Measurements from ENCODE around the gene PPP1R11.
A peak's percentile ranks its signal among the peaks of the same experiment; 100 is the strongest.

The PPP1R11 gene

DNA sequence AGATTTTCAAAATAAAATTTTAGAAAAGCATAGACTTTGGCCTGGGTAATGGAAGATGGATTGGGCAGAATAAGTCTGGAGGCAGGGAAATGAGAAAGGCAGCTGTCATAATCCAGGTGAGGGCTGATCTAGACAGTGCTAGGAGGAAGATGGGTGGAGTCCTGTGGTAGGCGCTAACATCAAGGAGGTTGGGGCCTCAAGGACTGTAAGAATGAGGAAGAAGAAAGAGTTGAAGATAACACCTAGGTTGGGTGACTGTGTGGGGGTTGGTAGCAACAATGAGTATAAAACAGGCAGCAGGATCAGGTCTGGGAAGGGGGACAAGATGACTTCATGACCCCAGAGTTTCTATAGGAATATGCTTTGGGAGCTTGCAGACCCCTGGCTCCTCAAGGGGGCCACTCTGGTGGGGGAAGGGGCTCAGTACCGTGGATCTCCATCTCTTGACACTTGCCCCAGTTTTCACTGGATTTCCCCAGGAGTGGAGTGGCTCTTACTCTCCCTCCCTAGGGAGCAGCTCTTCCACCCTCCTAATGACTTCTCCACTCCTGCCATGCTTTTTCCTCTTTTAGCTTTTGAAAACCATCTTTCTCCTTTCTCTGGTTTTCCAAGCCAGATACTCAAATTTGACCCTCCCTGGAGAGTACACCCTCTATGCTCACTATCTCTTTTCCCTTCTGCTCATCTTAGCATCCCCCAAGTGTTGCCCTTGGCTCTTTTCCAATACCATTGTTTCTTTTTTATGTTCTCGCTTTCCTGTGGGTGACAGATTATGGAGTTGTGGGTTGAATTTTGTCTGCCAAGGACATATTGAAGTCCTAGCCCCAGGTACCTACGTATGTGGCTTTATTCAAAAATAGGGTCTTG, 31.1 kb downstream of the PPP1R11 start:
- CTCF ChIA-PET = interaction anchor here (0.9 to 1.3 kb wide), 2 partner anchors 33 to 34 kb away, joined by 4 to 6 read pairs; no protein-coding TSS in a partner anchor

GRCh38 chr6:30100154-30100553, 33.2 kb downstream of the PPP1R11 start:
- no peak for DNase-seq (ENCODE audit: low read depth, low spot score)
- H3K4me3 ChIP-seq (ENCODE audit: low read depth, low read length) = no peak overlapping the region
- CTCF ChIA-PET = no interaction called here

More for the DNA sequence above, 31.1 kb downstream of the PPP1R11 start:
- no peak for DNase-seq (ENCODE audit: low read depth, low spot score)
- TF ChIP-seq, protein P1, sequence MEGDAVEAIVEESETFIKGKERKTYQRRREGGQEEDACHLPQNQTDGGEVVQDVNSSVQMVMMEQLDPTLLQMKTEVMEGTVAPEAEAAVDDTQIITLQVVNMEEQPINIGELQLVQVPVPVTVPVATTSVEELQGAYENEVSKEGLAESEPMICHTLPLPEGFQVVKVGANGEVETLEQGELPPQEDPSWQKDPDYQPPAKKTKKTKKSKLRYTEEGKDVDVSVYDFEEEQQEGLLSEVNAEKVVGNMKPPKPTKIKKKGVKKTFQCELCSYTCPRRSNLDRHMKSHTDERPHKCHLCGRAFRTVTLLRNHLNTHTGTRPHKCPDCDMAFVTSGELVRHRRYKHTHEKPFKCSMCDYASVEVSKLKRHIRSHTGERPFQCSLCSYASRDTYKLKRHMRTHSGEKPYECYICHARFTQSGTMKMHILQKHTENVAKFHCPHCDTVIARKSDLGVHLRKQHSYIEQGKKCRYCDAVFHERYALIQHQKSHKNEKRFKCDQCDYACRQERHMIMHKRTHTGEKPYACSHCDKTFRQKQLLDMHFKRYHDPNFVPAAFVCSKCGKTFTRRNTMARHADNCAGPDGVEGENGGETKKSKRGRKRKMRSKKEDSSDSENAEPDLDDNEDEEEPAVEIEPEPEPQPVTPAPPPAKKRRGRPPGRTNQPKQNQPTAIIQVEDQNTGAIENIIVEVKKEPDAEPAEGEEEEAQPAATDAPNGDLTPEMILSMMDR (IDR thresholded peaks at IDR 0.05; ENCODE audit: insufficient read depth, low read length, missing control alignments) = no peak
- no peak overlapping the region for H3K4me3 ChIP-seq (ENCODE audit: low read depth, low read length)
- POLR2A ChIA-PET = no interaction called here

GRCh38 chr6:30100585-30101443, 33.8 kb downstream of the PPP1R11 start:
- ChIA-PET POLR2A (no interaction called here), CTCF (interaction anchor here (0.7 to 22.6 kb wide), 11 partner anchors 9 to 299 kb away, joined by 3 to 444 read pairs (median 4); partner anchors contain the start of genes POLR1H, PPP1R11 and TRIM40)
- peak overlapping the region; percentile 27 for H3K4me3 ChIP-seq (ENCODE audit: low read depth, low read length)
- no peak for DNase-seq (ENCODE audit: low read depth, low spot score)
- TF ChIP-seq, protein P1 (IDR thresholded peaks at IDR 0.05; ENCODE audit: insufficient read depth, low read length, missing control alignments) = no peak

More at GRCh38 chr6:30100154-30100553, 33.2 kb downstream of the PPP1R11 start:
- POLR2A ChIA-PET = no interaction called here
- TF ChIP-seq, protein P1 (IDR thresholded peaks at IDR 0.05; ENCODE audit: insufficient read depth, low read length, missing control alignments) = no peak

- TF ChIP-seq, protein P1 (IDR thresholded peaks at IDR 0.05; ENCODE audit: insufficient read depth, low read length, missing control alignments) = no peak
- POLR2A ChIA-PET = interaction anchor here (1.1 kb wide), 1 partner anchor 10 kb away, joined by 4 read pairs; no protein-coding TSS in a partner anchor
- DNase-seq (ENCODE audit: low read depth, low spot score) = no peak
- CTCF ChIA-PET = interaction anchor here (0.6 to 22.6 kb wide), 17 partner anchors 8 to 298 kb away, joined by 3 to 444 read pairs (median 4); partner anchors contain the start of genes POLR1H, PPP1R11 and TRIM40
- H3K4me3 ChIP-seq (ENCODE audit: low read depth, low read length) = peak overlapping the region; percentile 53
These were observed 34.7 kb downstream of the PPP1R11 start for GRCh38 chr6:30101444-30102413.

GRCh38 chr6:30102414-30102969, 35.5 kb downstream of the PPP1R11 start:
- no peak for DNase-seq (ENCODE audit: low read depth, low spot score)
- ChIA-PET CTCF (interaction anchor here (0.7 to 22.6 kb wide), 29 partner anchors 8 to 295 kb away, joined by 3 to 444 read pairs (median 6); partner anchors contain the start of genes POLR1H, PPP1R11 and TRIM40), POLR2A (interaction anchor here (1.1 kb wide), 1 partner anchor 11 kb away, joined by 4 read pairs; no protein-coding TSS in a partner anchor)
- TF ChIP-seq, protein P1 (IDR thresholded peaks at IDR 0.05; ENCODE audit: insufficient read depth, low read length, missing control alignments) = no peak
- peak overlapping the region; percentile 53 for H3K4me3 ChIP-seq (ENCODE audit: low read depth, low read length)
